Stromal cell of bone marrow (primary cell): ENCODE measurements around the gene LY6G6F.
"Not testable (repeated sequence)": the region's sequence is repeated elsewhere in the genome, so short reads cannot be mapped to it uniquely, and the experiment has no call there.

Experiments
- DNase-seq: peaks from one replicate; pipeline ENCODE4 v3.0.0-alpha.2; 2012; ENCODE audit warnings: low read depth

The LY6G6F gene

GRCh38 chr6:31702819-31703716, 3.6 kb upstream of the LY6G6F start, which contains the start of gene ABHD16A:
TSS of gene ABHD16A (minus strand) at chr6:31703324. CDS start at chr6:31703281, 43 bp downstream.
- peak; percentile 97 for DNase-seq

- no peak for DNase-seq
Measured at GRCh38 chr6:31705931-31706330, 735 bp upstream of the LY6G6F start.

- no peak for DNase-seq
Measured at GRCh38 chr6:31707701-31708100, 1.0 kb downstream of the LY6G6F start.

- DNase-seq = no peak
Measured at GRCh38 chr6:31708224-31708623, 1.6 kb downstream of the LY6G6F start.

GRCh38 chr6:31709157-31709556, 2.5 kb downstream of the LY6G6F start:
- not testable (repeated sequence) for DNase-seq

GRCh38 chr6:31710523-31711219, 4.0 kb downstream of the LY6G6F start:
- DNase-seq = no peak

GRCh38 chr6:31711233-31711632, 4.6 kb downstream of the LY6G6F start:
- no peak for DNase-seq

GRCh38 chr6:31712296-31712695, 5.6 kb downstream of the LY6G6F start:
- DNase-seq = no peak

GRCh38 chr6:31713465-31713864, 6.8 kb downstream of the LY6G6F start:
- no peak for DNase-seq

GRCh38 chr6:31713991-31714684, 7.5 kb downstream of the LY6G6F start:
- no peak for DNase-seq

GRCh38 chr6:31715022-31715958, 8.6 kb downstream of the LY6G6F start, which contains the start of gene LY6G6D:
TSS of gene LY6G6D (plus strand) at chr6:31715348. CDS start at chr6:31715356, 8 bp downstream.
- no peak for DNase-seq

GRCh38 chr6:31717499-31718222, 11.0 kb downstream of the LY6G6F start:
- DNase-seq = no peak

- DNase-seq = no peak
Measured at GRCh38 chr6:31718265-31718664, 11.6 kb downstream of the LY6G6F start.

GRCh38 chr6:31719001-31719400, 12.3 kb downstream of the LY6G6F start:
- DNase-seq = no peak

GRCh38 chr6:31720196-31720770, 13.6 kb downstream of the LY6G6F start:
- DNase-seq = no peak

- no peak for DNase-seq
Measured at GRCh38 chr6:31721351-31722020, 14.8 kb downstream of the LY6G6F start, which contains the start of gene LY6G6C. TSS of gene LY6G6C (minus strand) at chr6:31721746. CDS start at chr6:31721679, 67 bp downstream.

- no peak for DNase-seq
Measured at GRCh38 chr6:31722173-31722572, 15.5 kb downstream of the LY6G6F start.

GRCh38 chr6:31723245-31723979, 16.7 kb downstream of the LY6G6F start, which contains the start of gene MPIG6B:
TSS of gene MPIG6B (plus strand) at chr6:31723373. CDS start at chr6:31723384, 11 bp downstream.
- DNase-seq = no peak
